Muscle of leg (tissue), 11 donors: ENCODE results near the gene DPM2. TPM values are rescaled to one million over a fixed set of nuclear protein-coding genes. Genes with fewer than 3 reads are reported as not detected.

ENCODE experiments used
- DNase-seq: peaks from one replicate; pipeline ENCODE4 v3.0.0; 2013
- H3K27ac ChIP-seq: one replicate; pipeline ENCODE4 v1.5.1; 2013; ENCODE audit warnings: mild to moderate bottlenecking, low read length, control low read depth
- H3K27me3 ChIP-seq: one replicate; pipeline ENCODE4 v1.6.1; 2013; ENCODE audit warnings: low read length; ENCODE audit not compliant: control insufficient read depth, insufficient read depth
- H3K36me3 ChIP-seq: one replicate; pipeline ENCODE4 v1.6.1; 2013; ENCODE audit warnings: low read length; ENCODE audit not compliant: control insufficient read depth, insufficient read depth
- H3K4me1 ChIP-seq: one replicate; pipeline ENCODE4 v1.6.1; 2013; ENCODE audit warnings: low read length; ENCODE audit not compliant: control insufficient read depth, insufficient read depth
- H3K4me3 ChIP-seq: one replicate; pipeline ENCODE4 v1.5.1; 2013; ENCODE audit warnings: low read length, control low read depth
- H3K9me3 ChIP-seq: replicated peaks from 2 replicates; pipeline ENCODE4 v1.6.1; 2013; ENCODE audit warnings: low read depth, low read length; ENCODE audit not compliant: control insufficient read depth
- WGBS: methylation state at CpG from one replicate; pipeline ENCODE4 v1.1.5; 2013; ENCODE audit warnings: missing lambda C conversion rate; ENCODE audit not compliant: insufficient coverage; 5-methylcytosine and 5-hydroxymethylcytosine counted together
- polyA plus RNA-seq, 8 donors: library from polyadenylated mRNA; unstranded; fragments of 120-200 nt; gene quantifications; one replicate each; pipeline versions ENCODE4 v1.2.1 to v1.2.3, GENCODE V29; 2013; ENCODE audit warnings: inconsistent platforms in 1 of 8, low replicate concordance in 1 of 8; ENCODE audit not compliant: insufficient read length in 8 of 8, insufficient read depth in 1 of 8
- total RNA-seq: library from RNA; stranded (reverse); fragments of 120-200 nt; gene quantifications from one replicate; pipeline ENCODE4 v1.2.4, GENCODE V29; 2013

Gene DPM2
- total and polyA plus RNA-seq, 9 donors = 16.7 to 26.8 (median 23.5) TPM

GRCh38 chr9:127927988-127928675 is 9.5 kb downstream of the DPM2 start:
- Histone ChIP-seq H3K9me3 (no peaks in the 10 kb centered on the region), H3K4me3 (no peak overlapping the region), H3K27me3 (peaks cover 53% of the 10 kb centered on the region), H3K36me3 (no peaks in the 10 kb centered on the region), H3K4me1 (peaks cover 29% of the 10 kb centered on the region), H3K27ac (no peak overlapping the region)
- DNase-seq = no peak
- 13% methylated on average over 21 of the region's 24 CpGs for WGBS

GRCh38 chr9:127927201-127927987 is 10.3 kb downstream of the DPM2 start:
- no peak overlapping the region for H3K27ac ChIP-seq
- peaks cover 29% of the 10 kb centered on the region for H3K4me1 ChIP-seq
- 2% methylated on average over 28 of the region's 56 CpGs for WGBS
- H3K36me3 ChIP-seq = no peaks in the 10 kb centered on the region
- no peaks in the 10 kb centered on the region for H3K9me3 ChIP-seq
- H3K4me3 ChIP-seq = no peak overlapping the region
- DNase-seq = no peak
- peaks cover 55% of the 10 kb centered on the region for H3K27me3 ChIP-seq

GRCh38 chr9:127926906-127927200 is 10.8 kb downstream of the DPM2 start:
- no peaks in the 10 kb centered on the region for H3K36me3 ChIP-seq
- H3K9me3 ChIP-seq = no peaks in the 10 kb centered on the region
- no peak overlapping the region for H3K27ac ChIP-seq
- H3K4me3 ChIP-seq = no peak overlapping the region
- peaks cover 32% of the 10 kb centered on the region for H3K4me1 ChIP-seq
- H3K27me3 ChIP-seq = peaks cover 58% of the 10 kb centered on the region
- no peak for DNase-seq
- WGBS = 4% methylated on average over 13 of the region's 19 CpGs

- WGBS = 57% methylated on average over 11 of the region's 14 CpGs
- H3K4me3 ChIP-seq = no peak overlapping the region
Measured at GRCh38 chr9:127925959-127926905, 11.4 kb downstream of the DPM2 start.

GRCh38 chr9:127924736-127925444 is 12.8 kb downstream of the DPM2 start:
- Histone ChIP-seq H3K4me1 (peaks cover 26% of the 10 kb centered on the region), H3K27me3 (peaks cover 59% of the 10 kb centered on the region), H3K9me3 (no peaks in the 10 kb centered on the region), H3K36me3 (no peaks in the 10 kb centered on the region), H3K27ac (no peak overlapping the region), H3K4me3 (no peak overlapping the region)
- 76% methylated on average over 20 of the region's 22 CpGs for WGBS
- DNase-seq = no peak

More at GRCh38 chr9:127925959-127926905, 11.4 kb downstream of the DPM2 start:
- Histone ChIP-seq H3K4me1 (peaks cover 32% of the 10 kb centered on the region), H3K9me3 (no peaks in the 10 kb centered on the region), H3K27me3 (peaks cover 60% of the 10 kb centered on the region), H3K27ac (no peak overlapping the region), H3K36me3 (no peaks in the 10 kb centered on the region)
- DNase-seq = no peak

GRCh38 chr9:127923771-127924170 is 13.9 kb downstream of the DPM2 start:
- peaks cover 48% of the 10 kb centered on the region for H3K27me3 ChIP-seq
- peaks cover 32% of the 10 kb centered on the region for H3K4me1 ChIP-seq
- H3K27ac ChIP-seq = no peak overlapping the region
- no peak overlapping the region for H3K4me3 ChIP-seq
- no peak for DNase-seq
- 91% methylated on average over 6 of the region's 8 CpGs for WGBS
- no peaks in the 10 kb centered on the region for H3K9me3 ChIP-seq
- H3K36me3 ChIP-seq = no peaks in the 10 kb centered on the region

GRCh38 chr9:127923046-127923445 is 14.6 kb downstream of the DPM2 start:
- no peak for DNase-seq
- H3K27ac ChIP-seq = no peak overlapping the region
- 64% methylated on average over 3 of the region's 6 CpGs for WGBS
- no peak overlapping the region for H3K4me3 ChIP-seq
- no peaks in the 10 kb centered on the region for H3K9me3 ChIP-seq
- H3K4me1 ChIP-seq = peaks cover 35% of the 10 kb centered on the region
- H3K36me3 ChIP-seq = no peaks in the 10 kb centered on the region
- H3K27me3 ChIP-seq = peaks cover 41% of the 10 kb centered on the region

- 16% methylated on average over 44 of the region's 45 CpGs for WGBS
- H3K27me3 ChIP-seq = peaks cover 28% of the 10 kb centered on the region
- DNase-seq = peak; percentile 54
- H3K9me3 ChIP-seq = no peaks in the 10 kb centered on the region
- peaks cover 34% of the 10 kb centered on the region for H3K4me1 ChIP-seq
- no peaks in the 10 kb centered on the region for H3K36me3 ChIP-seq
- H3K4me3 ChIP-seq = no peak overlapping the region
- no peak overlapping the region for H3K27ac ChIP-seq
Measured at GRCh38 chr9:127921557-127922120, 16.0 kb downstream of the DPM2 start.

- Histone ChIP-seq H3K4me3 (no peak overlapping the region), H3K27me3 (peaks cover 20% of the 10 kb centered on the region), H3K27ac (no peak overlapping the region), H3K4me1 (peaks cover 41% of the 10 kb centered on the region), H3K9me3 (no peaks in the 10 kb centered on the region), H3K36me3 (no peaks in the 10 kb centered on the region)
- no peak for DNase-seq
- WGBS = 96% methylated on average over 4 of the region's 7 CpGs
Measured at GRCh38 chr9:127920794-127921193, 16.9 kb downstream of the DPM2 start.
